ENCODE data around the gene TSPAN5.

Gene TSPAN5

DNA sequence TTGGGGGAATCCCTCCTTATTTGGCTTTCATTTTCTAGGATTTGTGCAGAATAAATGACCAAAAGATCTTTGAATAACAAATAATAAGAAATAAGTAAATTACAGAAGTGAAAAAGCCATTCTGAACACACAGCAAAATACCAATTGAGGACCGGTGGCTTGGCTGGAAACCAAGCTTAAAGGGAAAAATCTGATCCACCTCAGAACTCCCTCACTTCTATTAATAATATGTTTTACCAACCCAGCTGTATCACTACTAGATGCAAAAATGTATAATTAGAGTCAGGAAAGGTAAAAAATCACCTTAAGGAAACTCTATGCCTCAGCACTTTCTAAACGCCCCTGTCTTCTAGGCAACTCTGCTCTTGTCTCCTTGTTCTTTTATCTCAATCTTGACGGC is 77.3 kb downstream of the TSPAN5 start:
- no peak for DNase-seq

DNA sequence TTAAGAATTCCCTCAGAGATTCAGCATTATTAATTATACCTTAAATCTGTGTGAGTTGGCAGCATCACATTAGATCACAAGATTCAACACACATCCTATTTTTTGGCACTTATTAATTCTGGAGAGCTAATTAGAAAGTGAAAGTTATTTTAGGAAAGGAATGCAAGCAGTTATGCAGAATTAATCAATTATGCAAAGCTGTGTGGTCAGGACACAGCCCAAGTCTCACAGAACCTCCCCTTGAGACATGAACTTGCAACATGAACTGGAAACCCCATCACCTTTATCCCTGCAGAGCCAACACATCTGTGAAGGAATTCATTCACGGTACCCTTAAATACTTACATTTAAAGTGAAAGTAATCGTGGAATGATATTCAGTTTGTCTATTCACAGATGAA is 80.5 kb downstream of the TSPAN5 start:
- DNase-seq = no peak

DNA sequence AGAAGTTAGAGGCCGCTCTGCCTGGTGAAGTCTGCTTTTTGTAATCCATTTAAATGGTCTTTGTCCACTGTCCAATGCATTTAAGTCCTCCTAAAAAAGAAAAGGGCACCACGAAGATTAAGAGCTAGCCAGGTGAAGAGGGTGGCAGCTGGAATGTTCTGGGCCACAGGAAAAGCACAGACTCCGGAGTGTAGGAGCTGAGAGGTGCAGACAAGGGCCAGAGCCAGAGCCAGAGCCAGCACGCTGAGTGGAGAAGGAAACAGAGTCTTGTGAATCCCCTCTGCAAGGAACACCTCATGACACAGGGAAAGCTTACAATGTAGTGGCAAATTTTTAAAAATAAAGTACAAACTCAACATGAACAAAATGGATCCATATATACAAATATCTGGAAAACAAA is 83.6 kb downstream of the TSPAN5 start:
- DNase-seq = no peak

DNA sequence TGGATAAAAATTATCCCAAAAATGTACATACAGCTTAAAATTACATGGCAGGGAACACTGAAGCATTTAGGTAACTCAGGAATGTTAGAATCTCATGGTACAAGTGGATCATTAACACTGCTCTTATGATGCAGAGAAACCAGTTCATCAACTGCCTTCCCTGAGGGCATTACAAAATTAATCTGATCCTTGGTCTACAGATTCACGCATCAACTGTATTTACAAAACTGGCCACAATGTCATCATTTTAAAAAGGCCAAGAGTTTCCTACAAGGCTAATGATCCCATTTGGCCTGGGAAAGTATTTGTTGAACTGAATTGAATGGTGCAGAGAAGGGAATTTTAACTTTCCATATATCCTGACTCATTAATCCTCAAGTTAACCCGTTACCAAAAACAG is 84.6 kb downstream of the TSPAN5 start:
- no peak for DNase-seq

DNA sequence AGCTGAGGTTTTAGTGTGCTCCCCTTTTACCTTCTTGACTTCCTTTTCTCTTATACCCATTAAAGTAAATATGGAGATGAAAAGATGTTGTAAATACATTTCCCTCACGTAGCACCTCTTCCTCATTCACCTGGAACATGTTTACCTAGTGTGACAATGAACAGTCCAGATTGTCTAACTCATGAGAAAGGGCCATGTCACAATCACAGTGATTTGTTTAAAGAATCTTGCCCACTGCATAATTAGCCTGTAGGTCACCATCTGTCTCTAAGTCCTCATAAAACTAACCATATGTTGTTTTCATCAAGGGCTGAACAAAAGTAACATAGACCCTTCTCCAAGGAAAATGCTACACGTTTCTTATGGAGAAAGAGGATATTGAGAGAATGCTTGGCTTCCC is 85.7 kb downstream of the TSPAN5 start:
- no peak for DNase-seq

DNA sequence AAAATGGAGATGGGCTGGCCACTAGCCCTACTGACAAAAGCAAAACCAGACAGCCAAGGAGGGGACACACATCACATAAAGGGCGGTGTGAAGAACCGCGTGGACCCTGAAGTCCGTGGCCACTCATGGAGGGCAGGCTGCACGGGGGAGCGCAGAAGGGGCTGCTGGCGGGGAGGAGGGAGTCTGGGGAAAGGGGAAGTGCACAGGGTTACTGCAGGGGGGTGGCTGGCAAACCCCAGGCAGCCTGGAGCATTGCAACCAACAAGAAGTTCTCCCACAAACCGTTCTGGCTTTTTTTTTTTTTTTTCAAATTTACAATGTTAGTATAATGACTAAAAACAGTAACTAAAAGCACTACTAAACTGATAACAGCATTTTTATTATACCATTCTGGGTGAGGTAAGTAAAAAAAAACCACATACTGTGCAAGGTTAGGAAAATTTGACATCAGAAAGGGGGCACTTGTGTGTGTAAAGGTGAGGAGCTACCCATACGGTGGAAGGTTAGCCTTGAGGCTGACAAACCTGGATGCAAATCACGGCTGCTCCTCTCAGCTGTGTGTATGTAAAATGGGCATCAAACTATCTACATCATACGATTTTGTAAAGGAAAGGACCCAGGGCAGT is 87.1 kb downstream of the TSPAN5 start:
- DNase-seq = no peak

DNA sequence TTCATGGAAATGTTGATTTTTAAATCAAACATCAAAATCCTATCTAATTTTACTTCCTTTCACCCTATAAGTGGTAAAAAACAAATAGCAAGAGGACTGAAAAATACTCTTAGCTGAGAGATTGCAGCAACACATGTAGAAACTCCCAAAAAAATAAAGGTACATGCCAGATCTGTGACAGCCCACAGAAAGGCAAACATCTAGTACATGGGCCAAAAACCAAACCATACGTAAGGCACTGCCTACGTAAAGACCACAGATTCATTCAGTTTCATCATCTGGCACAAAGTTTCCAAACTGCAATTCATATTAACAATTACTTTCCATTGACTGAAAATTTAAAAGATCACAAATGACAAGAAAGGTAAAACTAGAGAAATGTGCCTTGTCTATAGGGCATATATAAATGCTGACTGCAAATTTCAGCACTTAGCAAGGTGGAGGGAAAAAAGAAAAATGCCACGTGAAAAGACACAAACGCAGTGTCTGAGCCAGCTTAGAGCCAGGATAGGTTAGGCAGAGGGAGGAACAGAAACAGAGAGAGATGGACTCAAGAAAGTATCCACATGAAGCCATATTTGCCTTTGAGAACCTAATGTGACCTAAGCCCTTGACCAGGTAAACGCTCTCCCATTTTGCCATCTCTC is 88.1 kb downstream of the TSPAN5 start:
- no peak for DNase-seq

DNA sequence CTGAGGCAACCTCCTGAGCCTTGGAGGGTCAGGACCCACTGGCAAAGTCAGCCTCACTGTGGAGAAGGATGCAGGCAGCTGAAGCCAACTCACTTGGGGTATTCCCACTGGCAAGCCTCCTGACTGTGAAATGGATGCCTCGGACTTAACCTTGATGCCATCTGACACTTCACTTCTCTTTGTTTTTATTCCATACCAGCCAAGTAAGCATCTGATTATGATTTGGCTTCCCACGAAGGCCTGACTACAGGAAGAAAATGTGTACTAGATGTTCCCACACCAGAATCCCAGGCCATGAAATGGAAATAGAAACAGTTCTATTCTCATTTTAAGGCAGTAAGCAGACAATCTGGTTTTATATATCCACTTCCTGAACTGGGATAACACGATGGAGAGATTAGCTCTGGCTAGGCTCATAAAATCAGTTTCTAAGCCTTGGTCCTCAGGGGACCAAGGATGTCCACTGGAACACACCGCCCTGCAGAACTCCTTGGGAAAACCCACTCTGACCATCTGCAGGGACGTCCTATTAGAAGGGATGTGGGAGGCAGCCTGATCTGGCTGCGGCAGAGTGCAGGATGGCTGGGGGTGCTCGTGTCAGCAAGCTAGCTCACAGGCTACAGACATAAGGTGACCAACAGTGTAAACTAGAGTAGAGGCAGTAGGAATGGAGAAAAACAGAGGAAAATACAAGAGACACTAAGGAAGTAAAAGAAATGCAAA is 89.3 kb downstream of the TSPAN5 start:
- DNase-seq = no peak

DNA sequence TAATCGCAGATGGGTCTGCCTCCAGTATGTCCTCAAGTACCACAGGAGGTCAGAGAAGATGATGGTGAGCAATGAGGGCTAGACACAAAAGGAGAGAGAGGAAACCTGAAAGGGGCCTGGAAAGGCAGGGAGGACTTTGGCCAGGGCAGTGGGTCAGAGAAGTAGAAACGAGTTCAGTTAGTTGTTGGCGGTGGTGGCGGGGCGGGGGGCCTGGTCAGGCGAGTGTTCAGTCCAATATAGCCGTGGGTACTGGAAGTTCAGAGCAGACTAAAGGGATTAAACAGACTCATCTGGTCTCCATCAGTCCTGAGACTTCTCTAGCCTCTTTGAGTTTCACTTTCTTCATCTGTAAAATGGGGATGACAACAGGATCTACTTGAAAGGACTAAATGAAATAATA is 90.8 kb downstream of the TSPAN5 start:
- no peak for DNase-seq

DNA sequence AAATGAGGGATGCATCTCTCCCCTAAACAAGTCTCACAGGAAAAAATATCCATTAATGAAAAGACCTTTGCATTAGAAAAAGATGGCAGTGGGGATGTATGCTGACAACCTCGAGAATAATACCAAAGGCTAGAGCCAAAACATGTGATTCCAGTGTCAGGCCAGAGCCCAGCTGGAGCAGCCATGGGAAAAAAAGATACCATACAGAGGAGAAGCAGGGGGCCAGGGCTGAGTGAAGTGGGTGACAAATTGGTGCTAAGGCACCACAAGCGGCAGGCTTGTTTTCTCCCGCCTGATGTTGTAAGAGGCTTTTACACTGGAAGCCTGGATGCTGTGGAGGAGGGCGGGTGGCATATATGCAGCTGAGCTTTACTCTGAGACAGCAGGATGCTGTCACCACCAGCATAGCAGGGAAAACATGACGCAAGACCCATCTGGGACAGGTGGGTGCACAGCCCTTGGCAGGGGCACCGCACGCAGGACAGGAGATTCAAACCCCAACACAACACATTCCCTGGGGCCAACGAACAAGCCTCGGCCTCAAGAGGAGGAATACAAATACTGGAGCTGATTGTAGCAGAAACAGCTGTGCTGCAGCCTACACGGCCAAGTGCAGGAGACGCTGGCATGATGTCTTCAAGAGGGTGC is 91.9 kb downstream of the TSPAN5 start:
- DNase-seq = no peak

DNA sequence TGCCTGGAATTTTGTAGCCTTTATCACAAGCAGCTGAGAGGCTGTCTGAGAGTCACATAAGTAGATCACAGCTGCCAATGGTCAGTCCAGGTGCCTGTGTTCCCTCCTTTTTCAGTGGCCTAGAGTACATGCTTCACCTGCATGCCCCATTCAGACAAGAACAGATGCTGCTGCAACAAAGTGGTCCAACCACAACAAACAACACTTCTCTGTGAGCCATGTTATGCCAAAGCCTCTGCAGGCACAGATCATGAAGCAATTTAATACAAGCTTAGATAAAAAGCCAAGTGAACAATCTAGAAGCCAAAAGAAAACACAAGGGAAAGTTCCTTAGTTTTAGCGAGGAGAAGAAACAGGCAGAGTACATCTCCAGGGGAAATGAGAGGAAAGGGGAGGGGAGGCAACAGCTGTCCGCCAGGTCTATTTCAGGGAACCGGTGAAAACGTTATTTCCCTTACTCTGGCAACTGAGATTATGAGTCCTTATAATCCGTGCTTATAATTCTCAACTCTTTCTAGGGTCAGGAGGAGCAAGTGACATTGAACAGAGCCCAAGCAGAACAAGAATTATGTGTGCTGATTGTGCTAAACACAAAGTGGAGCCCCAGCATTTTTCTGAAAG is 92.6 kb downstream of the TSPAN5 start:
- DNase-seq = no peak

DNA sequence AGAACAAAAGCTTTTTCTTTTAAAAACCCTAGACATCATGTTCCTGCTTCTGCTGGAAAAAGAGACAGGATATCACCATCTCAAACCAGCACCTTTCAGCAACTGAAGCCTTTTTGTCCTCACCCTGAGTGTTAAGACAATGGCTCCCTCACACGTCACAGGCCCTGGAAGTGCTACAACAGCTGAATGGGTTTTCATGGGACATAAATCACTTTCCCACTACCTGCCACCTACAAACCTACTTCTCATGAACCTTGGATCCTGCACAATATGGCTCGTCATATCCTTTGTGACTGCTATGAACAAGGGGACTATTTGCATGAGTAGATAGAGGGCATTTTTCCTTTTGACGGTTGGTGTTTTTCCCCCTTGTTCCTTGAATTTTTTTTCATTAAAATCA is 93.6 kb downstream of the TSPAN5 start:
- DNase-seq = peak; percentile 23 to 24

DNA sequence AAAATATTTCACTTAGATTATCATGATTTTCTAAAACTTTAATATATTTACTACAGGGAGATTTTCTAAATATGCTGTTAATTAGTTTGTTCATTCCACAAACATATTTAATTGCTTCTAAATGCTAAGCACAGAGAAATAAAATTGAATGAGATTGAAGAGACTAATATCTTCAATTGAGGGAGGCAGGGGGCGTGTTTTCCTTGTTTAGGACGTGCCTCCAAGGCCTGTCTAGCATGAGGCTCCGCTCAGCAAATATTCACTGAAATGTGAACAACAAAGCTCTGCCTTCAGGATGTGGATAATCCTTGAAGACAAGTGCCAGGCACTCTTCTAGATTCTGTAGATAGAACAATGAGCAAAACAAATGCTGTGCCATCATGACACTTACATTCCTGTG is 98.1 kb downstream of the TSPAN5 start:
- no peak for DNase-seq

DNA sequence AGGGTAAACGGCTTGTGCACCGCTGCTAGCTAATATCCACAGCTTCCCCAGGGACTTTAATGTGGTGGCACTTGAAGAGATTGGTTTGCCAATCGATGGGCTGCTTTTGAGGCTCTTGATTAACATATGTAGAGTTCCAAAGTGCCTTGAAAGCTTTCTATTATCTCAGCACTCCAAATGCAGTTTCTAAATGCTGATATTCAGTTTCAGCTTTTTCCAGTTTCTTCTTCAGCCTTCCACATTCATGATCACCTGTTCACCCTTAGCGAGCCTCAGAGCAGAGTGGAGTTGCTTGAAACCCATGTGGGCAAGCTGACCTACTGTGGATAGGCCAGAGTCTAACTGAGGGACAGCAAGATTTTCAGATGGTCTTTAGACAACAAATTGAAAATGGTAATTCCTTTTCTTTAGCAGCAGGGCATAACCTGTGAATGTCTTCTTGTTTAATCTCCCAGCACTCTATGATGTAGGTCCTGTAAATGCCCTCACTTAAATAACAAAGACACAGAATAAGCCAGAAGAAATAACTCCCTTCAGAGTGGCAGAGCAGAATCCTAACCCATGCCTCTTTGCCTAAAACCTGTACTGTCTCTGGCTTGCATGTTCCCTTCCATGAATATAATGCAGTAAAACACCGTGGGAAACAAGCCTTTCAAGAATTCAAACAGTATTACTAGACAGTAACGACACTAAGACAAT is 99.8 kb downstream of the TSPAN5 start:
- no peak for DNase-seq

DNA sequence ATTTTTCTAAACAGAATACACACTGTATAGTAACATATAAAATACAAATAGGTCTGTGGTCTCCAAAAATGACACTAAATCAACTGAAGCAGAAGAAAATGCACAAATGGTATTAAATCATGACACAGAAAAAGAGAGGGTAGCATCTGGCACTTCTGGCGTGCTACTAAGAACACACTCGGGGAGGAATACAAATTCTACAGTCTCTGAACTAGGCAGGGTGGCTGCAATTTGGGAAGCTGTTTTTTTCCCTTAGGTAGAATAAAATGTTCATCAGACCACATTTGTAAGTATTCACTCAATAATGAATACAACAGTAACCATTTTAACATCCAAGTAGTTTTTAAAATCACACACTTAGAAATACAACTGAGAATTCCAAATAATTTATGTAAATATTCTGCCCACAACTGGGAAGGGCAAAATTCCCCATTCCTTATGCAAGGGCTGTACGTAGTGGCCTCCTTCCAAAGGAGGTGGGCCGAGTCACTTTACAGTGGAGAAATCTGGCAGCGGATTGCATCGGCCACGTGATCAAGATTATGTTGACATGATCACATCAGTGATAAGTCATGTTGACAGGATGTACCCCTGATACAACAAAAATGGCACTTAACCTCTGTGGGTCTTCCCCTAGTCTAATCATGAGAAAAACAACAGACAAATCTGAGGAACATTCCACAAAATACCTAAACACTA is 101.1 kb downstream of the TSPAN5 start:
- no peak for DNase-seq

DNA sequence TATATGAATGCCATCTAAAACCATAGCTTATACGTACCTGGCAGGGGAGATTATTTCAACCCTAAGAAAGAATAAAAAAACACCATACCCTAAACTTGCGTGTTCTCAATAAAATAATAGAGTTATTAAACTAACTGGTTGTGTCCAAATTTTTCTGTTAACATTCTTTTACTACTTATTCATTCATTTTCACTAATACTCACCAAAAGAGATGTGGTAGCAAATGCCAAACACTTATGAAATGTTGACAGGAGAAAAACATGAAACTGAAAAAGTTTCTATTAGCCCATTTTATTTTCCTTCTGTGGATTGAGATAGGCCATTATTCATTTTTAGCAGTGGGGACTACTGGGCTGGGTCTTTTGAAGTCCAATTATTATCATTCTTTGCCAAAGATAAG is 102.0 kb downstream of the TSPAN5 start:
- no peak for DNase-seq

DNA sequence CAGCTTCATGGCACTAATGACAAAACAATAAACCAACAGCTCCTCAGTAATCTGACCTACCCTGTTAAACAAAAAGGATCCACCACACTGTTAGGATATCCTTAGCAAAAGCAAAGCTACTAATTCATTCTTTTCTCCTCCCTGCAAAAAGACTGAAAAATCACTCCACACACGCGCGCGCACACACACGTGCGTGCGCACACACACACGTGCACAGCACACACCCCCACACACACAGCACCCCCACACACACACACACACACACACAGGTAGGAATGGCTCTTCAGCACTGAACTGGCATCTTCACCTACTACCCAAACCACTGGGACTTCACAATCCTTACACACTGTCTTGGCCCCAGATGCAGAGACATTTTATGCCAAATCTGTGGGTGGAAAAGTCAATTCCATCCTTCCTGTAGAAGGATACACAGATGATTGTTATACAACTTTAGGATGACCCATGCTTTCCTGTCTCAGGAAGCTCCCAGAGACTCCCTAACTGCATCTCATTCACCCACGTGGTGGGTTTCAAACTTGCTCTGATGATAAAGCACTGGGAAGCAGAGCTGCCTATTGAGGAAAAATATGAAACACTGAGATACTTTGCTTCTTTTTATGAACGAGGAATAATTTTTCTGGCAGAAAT is 102.5 kb downstream of the TSPAN5 start:
- DNase-seq = no peak

DNA sequence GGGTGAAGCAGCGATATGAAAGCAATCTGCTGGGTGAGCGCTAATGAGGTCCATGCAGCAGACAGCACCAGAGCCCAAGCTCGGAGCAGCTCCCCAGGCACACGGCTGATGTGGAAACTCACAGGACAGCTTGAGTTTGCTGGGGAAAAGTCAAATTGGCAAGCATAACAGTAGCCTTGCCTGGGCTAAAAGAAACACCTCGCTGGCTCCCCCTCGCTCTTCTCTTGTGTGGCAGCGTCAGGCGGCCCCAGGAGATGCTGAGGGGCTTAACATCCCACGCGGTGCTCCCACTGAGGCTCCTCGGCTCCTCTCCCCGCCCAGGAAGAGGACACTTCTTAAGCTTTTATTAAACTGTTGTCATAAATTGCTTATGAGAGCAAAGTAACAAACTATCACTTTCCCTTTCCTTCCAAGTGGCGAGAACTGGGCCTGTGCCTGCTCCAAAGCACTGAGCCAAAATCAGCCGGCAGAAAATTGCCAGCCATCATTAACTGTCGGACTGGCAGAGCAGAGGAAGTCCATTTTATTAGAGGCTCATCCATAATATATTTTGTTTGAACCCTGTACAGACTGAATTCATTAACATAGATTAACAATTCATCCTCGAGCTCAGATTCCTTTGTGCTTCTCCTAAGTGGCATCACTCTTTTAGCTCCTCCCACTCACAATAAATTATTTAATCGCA is 111.4 kb downstream of the TSPAN5 start:
- DNase-seq = no peak

DNA sequence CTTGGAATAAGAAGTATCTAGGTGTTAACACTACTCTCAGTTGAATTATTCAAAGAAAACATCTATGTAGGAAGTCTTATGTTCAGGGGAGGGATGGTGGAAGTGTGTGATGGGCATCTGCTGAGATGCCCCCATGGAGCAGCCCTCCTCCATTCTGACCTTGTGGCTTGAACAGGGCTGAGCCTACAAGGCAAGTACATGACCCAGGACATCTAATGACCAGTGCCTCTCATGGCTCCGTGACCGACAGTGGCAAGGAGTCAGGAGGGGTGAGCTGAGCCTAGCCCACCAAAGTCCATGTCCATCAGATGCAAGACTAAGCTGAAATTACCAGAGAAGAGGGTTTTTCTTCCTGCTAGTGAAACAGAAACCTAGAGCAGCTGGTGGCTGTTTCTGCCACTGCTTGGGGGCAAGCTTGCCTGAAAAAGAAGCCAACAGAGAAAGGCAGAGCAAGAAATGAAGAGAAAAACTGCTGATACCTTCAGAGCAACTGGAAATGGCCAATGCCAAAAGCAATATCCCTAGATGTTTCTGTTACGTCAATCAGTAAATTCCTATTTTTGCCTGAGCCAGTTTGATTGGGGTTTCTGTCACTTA is 113.5 kb downstream of the TSPAN5 start:
- DNase-seq = no peak

DNA sequence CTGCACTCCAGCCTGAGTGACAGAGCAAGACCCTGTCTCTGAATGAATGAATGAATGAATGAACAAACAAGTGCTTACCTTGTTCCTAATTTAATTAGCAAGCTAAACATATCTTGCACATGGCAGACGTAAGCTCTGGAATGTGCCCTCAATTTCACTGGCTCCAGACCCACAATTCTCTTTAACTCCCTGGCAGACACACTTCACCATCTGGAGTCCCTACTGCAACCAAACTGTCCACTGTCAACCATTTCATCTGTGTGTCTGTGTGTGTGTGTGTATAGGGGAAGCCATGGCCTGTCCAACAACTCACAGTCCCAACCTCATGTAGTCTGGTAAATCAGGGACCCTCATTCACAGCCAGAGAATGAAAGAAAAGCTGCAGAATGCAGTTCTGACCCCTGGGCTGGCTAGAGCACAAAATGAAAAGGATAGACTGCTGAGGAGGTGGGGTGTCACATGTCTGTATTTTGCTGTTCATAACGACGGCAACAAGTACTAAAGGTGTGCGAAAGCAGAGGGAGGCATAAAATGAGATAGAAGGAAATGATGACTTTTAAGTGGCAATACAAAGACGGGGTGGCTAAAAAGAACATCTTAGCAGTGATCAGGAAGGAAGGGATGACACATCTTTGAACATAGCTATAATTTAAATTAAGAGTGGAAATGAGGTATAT is 114.1 kb downstream of the TSPAN5 start:
- DNase-seq = no peak

Data from NCI-H526 (cell line).